Measurements from ENCODE around the gene PTCRA.
A peak's percentile ranks its signal among the peaks of the same experiment; 100 is the strongest.
"Not testable (repeated sequence)": the region's sequence is repeated elsewhere in the genome, so short reads cannot be mapped to it uniquely, and the experiment has no call there.

PTCRA gene

DNA sequence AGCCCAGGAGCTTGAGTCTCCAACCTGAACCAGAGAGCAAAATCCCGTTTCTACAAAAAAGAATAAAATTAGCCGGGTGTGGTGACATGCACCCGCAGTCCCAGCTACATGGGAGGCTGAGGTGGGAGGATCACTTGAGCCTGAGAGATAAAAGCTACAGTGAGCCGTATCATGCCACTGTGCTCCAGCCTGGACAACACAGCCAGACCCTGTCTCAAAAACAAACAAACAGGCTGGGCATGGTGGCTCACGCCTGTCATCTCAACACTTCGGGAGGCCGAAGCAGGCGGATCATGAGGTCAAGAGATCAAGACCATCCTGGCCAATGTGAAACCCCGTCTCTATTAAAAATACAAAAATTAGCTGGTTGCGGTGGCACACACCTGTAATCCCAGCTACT, 11.4 kb upstream of the PTCRA start:
- DNase-seq (ENCODE audit: low read depth) = no peak

DNA sequence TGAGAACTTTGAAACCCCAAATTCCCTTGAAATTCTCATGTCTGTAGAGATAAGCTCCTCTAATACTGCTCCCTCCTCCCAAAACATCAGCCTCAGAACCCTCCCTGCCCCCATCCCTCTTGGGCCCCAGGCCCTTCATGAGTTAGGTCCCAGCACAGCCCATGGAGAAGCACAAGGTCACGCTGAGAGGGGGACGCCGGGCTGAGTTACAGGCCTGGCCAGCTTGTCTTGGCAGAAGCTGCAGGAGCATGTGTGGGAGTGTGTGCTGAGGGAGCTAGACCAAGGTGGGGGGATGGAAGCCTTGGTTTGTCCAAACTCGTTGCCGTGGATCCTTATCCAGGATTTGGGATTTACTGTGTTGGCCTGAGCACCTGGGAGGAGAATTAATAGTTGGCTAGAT, 8.5 kb upstream of the PTCRA start:
- no peak for DNase-seq (ENCODE audit: low read depth)

DNA sequence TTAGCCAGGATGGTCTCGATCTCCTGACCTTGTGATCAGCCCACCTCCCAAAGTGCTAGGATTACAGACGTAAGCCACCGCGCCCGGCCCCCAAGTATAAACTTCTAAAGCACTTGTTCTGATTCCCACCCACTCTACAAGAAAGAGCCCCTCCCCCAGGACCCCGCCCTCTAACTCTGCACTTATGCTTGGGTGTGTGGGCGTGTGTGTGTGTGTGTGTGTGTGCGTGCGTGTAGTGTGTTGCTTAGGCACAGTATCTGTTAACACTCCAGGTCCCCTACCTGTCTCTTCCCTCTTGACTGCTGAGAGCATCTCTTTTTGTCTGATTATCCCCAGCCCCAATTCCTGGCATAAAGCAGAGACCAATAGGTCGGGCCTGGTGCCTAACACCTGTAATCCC, 6.0 kb upstream of the PTCRA start:
- no peak for DNase-seq (ENCODE audit: low read depth)

DNA sequence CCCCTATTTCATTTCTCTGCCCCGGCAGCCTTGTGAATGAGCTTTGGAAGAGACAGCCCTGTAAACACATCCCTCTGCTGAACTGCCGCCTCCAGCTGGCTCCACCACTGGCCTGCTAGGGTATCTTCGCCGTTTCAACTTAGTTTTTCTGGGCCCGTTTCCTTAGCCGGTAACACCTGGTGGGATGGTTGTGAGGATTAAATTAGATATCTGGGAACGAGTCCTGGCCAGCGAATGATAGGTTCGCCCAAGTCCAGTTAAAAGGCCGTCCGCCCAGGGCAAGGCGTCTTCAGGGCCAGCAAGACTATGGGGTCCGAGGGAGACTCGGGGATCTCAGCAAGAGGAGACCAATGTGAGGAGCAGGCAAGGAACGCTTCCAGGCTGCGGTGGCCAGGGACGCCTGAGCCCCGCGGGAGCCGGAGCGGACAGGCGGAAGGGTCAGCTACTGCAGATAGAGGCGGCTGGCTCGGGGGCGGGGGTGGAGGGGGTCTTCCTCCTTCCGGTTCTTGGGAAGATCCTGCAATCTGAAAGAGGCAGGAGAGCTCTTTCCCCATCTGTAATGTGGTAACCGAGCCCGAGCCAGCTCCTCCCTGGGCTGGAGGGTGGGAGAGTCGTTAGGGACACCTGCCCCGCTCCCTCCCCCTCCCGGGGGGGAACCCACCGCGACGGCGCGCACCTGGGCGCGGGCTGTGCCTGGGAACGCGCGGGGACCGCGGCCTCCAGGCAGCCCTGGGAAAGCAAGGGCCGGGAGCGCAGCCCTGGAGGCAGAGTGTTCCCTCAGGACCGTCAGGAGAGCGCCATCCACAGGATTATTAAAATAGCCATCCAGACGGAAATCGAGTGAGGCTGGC, 4.5 kb upstream of the PTCRA start:
- DNase-seq (ENCODE audit: low read depth) = no peak

DNA sequence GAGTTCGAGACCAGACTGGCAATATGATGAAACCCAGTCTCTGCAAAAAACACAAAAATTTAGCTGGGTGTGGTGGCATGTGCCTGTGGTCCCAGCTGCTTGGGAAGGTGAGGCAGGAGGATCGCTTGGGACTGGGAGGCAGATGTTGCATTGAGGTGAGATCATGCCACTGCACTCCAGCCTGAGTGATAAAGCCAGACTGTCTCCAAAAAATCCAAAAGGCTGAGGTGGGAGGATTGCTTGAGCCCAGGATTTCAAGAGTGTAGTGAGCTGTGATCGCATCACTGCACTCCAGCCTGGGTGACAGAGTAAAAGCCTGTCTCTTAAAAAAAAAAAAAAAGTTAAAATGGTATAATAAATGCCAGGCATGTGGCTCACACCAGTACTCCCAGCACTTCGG, 1.3 kb upstream of the PTCRA start:
- DNase-seq (ENCODE audit: low read depth) = no peak

DNA sequence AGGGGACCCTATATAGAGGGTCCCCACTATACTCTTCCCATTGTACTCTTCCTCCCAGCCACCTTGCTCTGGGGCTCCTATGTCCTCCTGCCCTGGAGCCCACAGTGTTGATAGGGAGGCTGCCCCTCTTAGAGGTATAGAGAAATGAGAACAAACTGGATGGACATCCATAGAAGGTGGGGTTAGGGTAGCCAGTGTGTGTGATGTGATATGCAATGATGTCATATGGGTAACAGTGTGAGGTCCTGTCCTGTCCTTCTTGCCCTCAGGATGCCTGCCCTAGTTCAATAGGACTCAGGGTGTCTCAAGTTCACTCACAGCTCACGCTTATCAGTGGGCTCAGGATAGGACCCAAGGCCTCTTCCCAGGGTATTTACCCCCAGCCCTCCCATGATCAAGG, 435 bp downstream of the PTCRA start:
- DNase-seq (ENCODE audit: low read depth) = no peak

DNA sequence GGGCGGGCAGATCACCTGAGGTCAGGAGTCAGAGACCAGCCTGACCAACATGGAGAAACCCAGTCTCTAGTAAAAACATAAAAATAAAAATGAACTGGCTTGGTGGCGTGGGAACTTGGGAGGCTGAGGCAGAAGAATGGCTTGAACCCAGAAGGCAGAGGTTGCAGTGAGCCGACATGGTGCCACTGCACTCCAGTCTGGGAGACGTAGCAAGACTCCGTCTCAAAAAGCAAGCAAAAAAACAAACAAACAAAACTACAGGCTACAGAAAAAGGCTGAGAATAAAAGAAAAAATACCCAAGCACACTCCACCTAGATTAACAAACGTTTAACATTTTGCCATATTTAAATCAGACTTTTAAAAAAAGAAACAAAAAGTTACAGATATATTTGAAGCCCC, 5.9 kb downstream of the PTCRA start:
- DNase-seq (ENCODE audit: low read depth) = no peak

DNA sequence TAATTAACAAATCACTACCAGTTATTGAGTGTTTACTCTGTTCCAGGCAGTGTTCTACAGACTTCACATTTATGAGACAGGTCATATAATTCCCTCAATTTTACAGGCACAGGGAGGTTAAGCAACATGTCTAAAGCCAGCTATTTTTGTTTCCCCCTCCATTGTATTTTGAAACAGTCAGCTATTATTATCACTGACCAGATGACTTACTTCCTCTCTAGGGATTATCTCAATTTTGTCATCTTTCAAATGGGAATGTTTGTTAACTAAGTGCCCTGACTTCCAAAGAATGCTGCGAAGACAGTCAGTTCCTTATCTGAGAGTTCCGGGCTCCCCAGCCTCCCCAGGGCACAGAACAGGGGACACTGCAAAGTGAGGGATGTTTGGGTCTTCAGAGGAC, 7.8 kb downstream of the PTCRA start:
- DNase-seq (ENCODE audit: low read depth) = no peak

DNA sequence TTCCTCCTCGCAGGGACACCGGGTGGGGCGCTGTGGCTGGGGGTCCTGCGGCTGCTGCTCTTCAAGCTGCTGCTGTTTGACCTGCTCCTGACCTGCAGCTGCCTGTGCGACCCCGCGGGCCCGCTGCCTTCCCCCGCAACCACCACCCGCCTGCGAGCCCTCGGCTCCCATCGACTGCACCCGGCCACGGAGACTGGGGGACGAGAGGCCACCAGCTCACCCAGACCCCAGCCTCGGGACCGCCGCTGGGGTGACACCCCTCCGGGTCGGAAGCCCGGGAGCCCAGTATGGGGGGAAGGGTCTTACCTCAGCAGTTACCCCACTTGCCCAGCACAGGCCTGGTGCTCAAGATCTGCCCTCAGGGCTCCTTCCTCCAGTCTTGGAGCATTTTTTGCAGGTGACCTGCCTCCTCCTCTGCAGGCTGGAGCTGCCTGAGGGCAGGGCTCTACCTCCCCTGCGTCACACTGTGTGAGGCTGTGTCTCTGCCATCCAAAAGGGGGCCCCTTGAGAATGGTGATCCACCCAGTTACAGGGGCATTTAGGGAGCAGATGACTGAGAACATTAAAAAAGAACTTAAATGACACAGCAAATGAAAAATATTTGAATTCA, 9.5 kb downstream of the PTCRA start:
- DNase-seq (ENCODE audit: low read depth) = no peak

DNA sequence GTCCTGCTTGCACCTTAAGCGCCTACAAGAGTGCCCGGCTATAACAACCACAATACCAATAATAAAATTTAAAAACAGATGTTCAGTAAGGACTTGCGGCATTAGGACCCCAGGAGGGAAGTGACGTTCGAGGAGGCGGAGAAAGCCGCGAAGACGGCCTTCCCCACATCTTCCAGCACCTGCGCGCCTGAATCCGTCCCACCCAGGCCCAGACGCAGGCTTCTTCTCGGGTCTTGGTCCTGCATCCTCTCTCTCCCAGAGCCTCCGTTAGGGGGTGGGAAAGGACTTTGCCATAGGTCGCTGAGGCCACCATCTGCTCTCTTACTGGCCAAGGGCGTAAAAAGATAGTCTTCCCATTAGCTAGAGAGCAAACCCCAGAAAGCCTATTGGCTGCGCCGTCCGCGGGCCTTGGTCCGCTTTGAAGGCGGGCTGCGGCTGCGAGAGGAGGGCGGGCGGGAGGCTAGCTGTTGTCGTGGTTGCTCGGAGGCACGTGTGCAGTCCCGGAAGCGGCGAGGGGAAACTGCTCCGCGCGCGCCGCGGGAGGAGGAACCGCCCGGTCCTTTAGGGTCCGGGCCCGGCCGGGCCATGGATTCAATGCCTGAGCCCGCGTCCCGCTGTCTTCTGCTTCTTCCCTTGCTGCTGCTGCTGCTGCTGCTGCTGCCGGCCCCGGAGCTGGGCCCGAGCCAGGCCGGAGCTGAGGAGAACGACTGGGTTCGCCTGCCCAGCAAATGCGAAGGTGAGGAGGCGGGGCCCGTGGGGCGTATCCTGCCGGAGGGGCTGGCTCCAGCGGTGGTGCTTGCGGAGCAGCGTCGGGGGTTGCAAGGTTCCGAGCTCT, 13.3 kb downstream of the PTCRA start, which contains the start of gene CNPY3:
TSS of gene CNPY3 (plus strand) at position 495 of the 835 bp plus-strand sequence. CDS start at position 586, 91 bp downstream.
- peak; percentile 92 for DNase-seq (ENCODE audit: low read depth)

DNA sequence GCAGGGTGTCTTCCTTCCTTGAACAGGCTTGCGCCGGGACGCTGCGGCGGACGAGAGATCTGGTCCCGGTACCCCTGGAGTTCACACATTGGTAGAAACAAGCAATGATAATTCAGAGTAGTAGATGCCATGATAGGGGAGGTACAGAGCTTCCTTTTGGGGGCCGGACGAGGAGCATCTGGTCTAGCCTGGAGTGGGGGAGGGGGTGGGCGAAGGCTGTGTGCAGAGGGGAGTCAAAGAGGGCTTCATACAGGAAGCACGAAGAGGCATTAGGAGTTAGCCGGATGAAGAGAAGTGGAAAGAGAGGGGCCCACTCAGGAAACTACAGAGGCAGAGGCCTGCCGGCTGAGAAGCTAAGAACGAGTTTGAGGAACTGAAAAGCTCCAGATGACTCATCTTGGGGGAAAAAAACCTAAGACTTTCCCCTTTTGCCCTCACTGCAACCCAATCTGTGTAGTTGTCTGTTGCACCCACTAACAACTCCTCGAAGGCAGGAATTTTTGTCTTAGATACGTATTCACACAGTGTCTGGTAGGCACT, 14.0 kb downstream of the PTCRA start:
- DNase-seq (ENCODE audit: low read depth) = peak; percentile 44

DNA sequence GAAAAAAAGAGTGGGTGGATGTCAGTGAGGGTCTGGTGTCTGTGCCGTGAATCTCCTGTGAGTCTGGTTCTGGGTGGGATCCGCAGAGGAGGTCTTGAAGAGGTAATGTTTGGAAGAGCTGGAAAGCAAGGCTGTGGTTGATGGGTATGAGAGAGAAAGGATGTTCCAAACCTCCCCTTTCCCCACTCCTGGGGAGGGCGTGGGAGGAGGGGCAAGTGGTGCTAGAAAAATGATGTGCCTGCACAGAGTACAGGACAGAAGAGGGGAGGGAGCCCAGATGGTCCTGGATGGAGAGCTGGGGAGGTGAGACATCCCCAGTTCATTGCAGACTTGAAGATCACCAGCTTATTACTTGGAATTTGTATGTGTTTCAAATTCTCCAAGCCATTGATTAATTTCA, 16.6 kb downstream of the PTCRA start:
- DNase-seq (ENCODE audit: low read depth) = no peak

DNA sequence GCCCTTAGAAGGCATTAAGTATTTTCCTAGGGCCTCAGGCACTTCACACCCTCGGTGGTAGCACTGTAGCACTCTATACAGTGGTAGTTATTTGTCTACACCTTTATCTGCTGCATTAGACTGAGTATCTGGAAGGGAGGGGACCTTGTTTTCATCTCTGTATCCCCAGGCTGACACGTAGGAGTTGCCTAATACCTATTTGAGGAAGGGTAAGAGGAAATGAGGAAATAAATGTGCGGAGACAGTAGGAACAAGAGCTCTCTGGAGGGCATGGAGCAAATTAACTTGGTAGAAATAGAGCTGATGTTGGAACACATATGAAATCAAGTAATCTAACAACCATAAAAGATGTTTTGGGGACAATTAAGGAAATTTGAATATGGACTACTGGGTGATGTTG, 17.4 kb downstream of the PTCRA start:
- no peak for DNase-seq (ENCODE audit: low read depth)

DNA sequence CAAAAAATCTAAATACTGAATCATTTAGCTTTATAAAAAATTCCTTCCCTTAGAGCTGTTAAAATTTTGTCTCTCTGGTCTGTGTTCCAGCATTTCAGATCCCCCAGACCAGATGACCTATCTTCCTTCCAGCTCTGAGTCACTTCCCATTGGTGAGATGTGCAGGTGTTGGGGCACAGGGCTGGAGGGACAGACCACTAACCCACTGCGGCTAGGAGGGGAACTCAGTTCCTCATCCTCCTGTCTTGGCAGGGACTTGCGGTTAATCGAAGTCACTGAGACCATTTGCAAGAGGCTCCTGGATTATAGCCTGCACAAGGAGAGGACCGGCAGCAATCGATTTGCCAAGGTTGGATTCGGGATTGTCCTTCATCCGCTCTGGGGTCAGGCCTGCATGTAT, 19.5 kb downstream of the PTCRA start:
- no peak for DNase-seq (ENCODE audit: low read depth)

DNA sequence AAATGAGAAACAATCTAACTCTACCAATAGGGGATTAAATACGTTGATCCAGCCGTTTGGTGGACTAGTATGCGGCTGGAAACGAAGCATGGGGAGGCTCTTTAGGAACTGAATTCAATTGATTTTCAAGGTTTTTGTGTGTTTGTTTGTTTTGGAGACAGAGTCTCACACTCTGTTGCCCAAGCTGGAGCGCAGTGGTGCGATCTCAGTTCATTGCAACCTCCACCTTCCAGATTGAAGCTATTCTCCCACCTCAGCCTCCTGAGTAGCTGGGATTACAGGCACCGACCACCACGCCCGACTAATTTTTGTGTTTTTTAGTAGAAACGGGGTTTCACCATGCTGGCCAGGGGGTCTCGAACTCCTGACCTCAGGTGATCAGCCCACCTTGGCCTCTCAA, 20.5 kb downstream of the PTCRA start:
- no peak for DNase-seq (ENCODE audit: low read depth)

DNA sequence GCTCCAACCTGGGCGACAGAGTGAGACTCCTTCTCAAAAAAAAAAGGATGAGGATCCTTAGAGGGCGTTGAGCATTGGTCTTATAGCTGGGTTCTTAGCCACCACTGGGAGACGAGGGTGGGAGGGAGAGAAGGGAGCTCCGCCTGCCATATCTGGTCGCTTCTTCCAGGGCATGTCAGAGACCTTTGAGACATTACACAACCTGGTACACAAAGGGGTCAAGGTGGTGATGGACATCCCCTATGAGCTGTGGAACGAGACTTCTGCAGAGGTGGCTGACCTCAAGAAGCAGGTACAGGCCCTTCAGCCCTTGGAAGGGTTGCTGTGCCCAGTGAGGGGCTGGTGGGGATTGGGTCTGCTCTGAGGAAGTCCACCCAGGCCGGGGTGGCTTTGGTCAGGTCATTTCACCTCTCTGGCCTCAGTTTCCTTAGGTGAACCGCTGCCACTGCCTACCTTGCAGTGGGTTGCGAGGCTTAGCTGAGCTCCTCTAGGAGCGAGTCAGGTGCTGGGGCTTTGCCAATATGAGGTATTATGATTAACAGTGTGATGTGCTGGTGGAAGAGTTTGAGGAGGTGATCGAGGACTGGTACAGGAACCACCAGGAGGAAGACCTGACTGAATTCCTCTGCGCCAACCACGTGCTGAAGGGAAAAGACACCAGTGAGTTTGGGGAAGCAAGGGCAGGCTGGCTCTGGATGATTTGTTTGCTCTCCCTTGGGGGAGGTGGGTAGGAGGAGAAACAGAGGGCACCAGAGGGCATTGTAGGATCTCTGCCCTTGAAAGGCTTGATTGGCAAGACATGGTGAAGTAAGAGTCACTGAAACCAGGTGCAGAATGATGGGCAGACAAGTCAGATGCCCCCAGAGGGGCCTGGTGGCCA, 21.9 kb downstream of the PTCRA start:
- DNase-seq (ENCODE audit: low read depth) = no peak

DNA sequence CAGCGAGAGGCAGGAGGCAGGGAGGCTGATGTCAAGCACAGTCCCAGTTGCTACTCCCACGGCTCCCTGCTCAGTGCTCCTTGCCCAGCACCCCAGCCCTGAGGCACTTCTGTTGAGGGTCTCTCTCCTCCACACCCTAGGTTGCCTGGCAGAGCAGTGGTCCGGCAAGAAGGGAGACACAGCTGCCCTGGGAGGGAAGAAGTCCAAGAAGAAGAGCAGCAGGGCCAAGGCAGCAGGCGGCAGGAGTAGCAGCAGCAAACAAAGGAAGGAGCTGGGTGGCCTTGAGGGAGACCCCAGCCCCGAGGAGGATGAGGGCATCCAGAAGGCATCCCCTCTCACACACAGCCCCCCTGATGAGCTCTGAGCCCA, 22.6 kb downstream of the PTCRA start:
- DNase-seq (ENCODE audit: low read depth) = no peak

DNA sequence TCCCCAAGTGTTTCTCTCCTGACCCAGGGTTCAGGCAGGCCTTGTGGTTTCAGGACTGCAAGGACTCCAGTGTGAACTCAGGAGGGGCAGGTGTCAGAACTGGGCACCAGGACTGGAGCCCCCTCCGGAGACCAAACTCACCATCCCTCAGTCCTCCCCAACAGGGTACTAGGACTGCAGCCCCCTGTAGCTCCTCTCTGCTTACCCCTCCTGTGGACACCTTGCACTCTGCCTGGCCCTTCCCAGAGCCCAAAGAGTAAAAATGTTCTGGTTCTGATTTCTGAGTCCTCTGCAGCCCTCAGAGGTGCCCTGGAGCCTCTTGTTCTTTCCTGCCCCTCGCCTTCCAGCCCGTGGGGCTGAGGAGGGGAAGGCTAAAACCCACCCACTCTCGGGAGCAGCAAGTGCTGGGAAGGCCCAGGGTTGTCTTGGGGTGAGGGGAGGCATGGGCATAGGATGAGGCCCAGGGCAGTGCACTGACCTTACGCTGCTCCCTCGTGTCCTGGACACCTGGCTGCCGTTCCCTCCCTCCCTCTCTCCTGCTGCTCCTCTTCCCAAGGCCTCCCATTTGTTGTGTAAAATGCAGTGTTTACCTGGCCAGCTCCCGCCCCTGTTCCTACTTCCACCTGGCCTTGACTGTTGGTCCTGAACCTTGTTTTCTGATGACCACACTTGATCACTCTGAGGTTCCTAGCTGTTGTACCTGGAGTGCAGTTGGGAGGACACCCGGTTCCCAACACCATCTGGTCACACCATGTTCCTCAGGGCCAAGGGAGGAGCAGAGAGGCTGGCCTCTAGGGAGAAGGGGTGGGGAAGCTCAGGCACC, 23.3 kb downstream of the PTCRA start:
- DNase-seq (ENCODE audit: low read depth) = no peak

DNA sequence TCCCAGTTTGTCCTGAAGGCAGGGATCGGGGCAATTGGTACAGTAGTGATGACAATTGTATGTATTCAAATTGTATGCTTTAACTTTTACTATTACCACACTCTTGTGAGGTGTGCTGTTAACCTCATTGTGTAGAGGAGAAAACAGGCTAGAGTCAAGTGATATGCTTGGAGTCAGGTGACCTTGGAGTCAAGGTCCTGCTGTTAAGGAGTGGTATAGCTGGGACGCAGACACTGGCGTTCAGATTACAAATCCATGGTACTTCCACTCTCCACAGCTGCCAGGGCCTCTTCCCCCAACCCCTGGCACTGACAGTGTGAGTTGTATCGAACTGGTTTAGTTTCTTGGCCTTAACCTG, 23.9 kb downstream of the PTCRA start:
- DNase-seq (ENCODE audit: low read depth) = no peak

DNA sequence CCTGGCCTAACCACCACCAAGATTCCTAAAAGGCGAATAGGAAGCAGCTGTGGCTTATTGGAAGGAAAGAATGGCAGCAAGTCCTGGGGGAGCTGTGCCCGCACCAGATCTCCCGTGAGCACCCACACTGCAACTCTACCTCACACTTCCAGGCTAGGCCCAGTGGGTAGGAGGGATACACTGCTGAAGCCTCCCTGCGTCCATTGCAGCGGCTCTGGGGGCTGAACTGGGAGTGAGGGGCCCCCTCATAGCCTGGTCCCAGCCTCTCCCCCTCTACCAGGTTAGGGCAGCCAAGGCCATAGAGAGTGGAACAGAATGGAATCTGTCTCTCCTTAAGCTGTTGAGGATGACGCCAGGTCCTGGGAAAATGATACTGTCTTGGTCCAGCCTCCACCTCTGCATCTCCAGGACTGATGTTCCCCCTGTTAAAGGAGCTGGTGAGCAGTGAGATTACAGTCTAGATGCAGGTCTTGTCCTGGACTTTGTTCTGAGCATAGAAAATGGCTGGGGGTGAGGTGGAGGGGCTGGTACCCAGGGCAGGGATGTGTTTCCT, 24.7 kb downstream of the PTCRA start:
- DNase-seq (ENCODE audit: low read depth) = no peak

DNA sequence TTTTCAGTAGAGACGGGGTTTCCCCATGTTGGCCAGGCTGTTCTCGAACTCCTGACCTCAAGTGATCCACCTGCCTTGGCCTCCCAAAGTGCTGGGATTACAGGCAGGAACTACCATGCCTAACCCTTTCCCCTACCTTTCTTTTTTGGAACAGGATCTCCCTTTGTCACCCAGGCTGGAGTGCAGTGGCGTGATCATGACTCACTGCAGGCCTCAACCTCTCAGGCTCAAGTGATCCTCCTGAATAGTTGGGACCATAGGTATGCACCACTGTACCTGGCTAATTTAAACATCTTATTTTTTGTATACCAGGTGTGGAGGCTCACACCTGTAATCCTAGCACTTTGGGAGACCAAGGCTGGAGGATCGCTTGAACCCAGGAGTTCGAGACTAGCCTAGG, 25.5 kb downstream of the PTCRA start:
- not testable (repeated sequence) for DNase-seq (ENCODE audit: low read depth)

All from GM04503 (cell line).